ENCODE data around the gene ABCD4.

GRCh38 chr14:74350928-74351323 lies 48.2 kb upstream of the ABCD4 start:
- TF ChIP-seq CTCF (IDR thresholded peaks at IDR 0.05): no peak
- no peak for TF ChIP-seq ZFX (IDR thresholded peaks at IDR 0.05; ENCODE audit: borderline replicate concordance)
